CD4-positive, alpha-beta T cell treated with Interferon gamma for 1 hour (primary cell): ENCODE measurements around the gene AKR1C3.
"Not testable (repeated sequence)": the region's sequence is repeated elsewhere in the genome, so short reads cannot be mapped to it uniquely, and the experiment has no call there.

Experiments used
- DNase-seq: peaks from one replicate; pipeline ENCODE4 v3.0.0-alpha.2; 2020

AKR1C3 gene

DNA sequence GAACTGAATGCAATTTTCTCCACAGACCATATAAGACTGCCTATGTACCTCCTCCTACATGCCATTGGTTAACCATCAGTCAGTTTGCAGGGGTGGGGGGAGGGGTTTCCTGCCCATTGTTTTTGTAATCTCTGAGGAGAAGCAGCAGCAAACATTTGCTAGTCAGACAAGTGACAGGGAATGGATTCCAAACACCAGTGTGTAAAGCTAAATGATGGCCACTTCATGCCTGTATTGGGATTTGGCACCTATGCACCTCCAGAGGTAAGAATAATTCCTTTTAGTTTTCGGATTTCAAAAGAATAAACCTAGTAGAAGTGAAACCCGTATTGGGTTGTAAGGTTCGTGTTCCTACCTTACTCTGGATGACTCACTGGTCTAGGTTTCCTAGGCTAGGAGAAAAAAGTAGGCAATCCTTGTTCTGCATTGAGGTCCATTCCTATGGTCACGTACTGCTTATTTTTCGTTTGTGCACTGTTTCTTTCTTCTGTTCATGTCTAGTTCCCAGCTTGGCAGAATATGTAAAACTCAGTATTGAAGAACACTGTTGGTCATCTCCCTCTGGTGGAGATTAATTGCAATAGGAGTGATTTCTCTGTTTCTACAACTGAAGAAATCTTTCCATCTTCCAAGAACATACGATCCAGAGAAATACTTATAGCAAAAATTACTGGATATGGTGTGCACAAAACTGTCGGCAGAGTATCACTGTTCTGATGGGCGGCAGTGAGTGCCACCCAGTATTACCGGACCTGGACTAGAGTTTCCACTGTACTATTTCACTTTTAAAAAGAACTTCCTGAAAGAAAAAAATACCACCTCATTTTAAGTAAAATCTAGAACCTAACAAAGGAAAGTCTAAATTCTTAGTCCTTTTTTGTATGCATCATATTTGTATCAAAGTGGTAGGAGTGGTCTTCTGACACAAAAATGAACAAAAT lies at the start of gene AKR1C3:
Gene AKR1C3 (plus strand): TSS at position 150 of the 941 bp plus-strand sequence. CDS start 31 bp downstream, at position 181.
- DNase-seq = no peak

DNA sequence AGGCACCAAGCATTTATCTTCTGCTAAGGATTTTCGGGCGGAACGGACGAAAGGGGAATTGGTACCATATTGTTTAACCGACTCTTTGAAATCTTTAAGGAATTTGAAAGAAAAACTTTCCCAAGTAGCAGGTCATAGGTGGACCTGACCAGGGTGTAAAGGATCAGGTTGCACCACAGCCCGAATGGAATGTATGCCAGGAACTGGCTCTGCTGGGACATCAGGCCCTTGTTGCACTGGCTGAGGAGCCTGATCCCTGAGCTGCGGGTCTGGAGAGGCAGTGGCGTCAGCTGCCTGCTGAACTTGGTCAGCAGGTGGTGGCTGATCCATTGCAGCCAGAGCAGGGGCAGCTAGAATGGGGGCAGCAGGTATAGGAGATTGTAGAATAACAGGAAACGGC lies 49.1 kb upstream of the AKR1C3 start:
- no peak for DNase-seq

GRCh38 chr10:5046410-5046809 lies 47.8 kb upstream of the AKR1C3 start:
- DNase-seq = no peak

- not testable (repeated sequence) for DNase-seq
Measured at GRCh38 chr10:5047055-5047454, 47.2 kb upstream of the AKR1C3 start.

- DNase-seq = no peak
Measured at GRCh38 chr10:5047912-5048628, 46.1 kb upstream of the AKR1C3 start.

DNA sequence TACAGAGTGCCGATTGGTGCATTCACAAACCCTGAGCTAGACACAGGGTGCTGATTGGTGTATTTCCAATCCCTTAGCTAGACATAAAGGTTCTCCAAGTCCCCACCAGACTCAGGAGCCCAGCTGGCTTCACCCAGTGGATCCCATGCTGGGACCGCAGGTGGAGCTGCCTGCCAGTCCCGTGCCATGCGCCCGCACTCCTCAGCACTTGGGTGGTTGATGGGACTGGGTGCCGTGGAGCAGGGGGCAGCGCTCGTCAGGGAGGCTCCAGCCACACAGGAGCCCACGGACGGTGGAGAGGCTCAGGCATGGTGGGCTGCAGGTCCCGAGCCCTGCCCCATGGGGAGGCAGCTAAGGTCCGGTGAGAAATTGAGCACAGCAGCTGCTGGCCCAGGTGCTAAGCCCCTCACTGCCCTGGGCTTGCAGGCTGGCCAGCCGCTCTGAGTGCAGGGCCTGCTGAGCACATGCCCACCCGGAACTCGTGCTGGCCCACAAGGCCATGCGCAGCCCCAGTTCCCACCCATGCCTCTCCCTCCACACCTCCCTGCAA lies 41.2 kb upstream of the AKR1C3 start:
- DNase-seq = not testable (repeated sequence)

GRCh38 chr10:5054831-5055230 lies 39.4 kb upstream of the AKR1C3 start:
- DNase-seq = not testable (repeated sequence)

- not testable (repeated sequence) for DNase-seq
Measured at GRCh38 chr10:5059267-5059666, 34.9 kb upstream of the AKR1C3 start.

DNA sequence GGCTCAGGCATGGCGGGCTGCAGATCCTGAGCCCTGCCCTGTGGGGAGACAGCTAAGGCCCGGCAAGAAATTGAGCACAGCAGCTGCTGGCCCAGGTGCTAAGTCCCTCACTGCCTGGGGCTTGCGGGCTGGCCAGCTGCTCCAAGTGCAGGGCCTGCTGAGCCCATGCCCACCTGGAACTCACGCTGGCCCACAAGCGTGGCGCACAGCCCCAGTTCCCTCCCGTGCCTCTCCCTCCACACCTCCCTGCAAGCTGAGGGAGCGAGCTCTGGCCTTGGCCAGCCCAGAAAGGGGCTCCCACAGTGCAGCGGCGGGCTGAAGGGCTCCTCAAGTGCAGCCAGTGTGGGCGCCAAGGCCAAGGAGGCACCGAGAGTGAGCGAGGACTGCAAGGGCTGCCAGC lies 33.4 kb upstream of the AKR1C3 start:
- DNase-seq = not testable (repeated sequence)

- no peak for DNase-seq
Measured at GRCh38 chr10:5064656-5065055, 29.6 kb upstream of the AKR1C3 start.

- no peak for DNase-seq
Measured at GRCh38 chr10:5068274-5068984, 25.8 kb upstream of the AKR1C3 start.

- DNase-seq = no peak
Measured at GRCh38 chr10:5070648-5071410, 23.4 kb upstream of the AKR1C3 start.

DNA sequence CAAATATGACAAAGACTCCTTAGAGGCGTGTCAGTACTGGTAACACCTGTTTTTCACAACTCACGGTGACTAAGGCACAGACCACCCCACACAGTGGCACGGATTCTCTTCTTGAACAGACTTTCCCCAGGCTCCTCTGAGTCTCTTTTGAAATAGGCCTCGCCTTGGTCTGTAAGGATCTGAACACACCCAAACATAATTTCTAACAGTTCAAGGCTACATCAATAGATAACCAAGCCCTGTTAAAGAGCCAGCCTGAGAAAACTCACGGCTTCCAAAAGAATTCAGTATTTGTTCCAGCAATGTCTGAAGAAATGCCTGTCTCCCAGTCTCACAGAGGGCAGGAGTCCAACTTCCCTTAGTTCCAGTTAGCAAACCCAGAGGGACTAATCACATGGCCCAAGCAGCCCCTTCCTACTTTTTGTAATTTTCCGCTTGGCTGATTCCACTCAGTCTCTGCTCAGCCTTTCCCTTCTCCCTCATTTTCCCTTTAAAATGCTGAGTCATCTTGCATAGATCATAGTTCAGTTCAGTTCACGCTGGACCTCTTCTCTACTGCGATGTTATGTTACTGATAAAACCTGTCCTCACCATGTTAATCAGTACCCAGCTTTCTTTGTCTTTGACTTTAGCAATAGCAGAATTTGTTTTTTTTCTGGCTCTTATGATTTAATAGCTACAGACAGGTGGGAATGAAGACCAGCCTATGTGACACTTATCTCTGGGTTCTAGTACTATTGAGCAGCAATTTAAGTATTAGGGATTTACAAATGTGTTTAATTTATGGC lies 22.6 kb upstream of the AKR1C3 start:
- DNase-seq = no peak

DNA sequence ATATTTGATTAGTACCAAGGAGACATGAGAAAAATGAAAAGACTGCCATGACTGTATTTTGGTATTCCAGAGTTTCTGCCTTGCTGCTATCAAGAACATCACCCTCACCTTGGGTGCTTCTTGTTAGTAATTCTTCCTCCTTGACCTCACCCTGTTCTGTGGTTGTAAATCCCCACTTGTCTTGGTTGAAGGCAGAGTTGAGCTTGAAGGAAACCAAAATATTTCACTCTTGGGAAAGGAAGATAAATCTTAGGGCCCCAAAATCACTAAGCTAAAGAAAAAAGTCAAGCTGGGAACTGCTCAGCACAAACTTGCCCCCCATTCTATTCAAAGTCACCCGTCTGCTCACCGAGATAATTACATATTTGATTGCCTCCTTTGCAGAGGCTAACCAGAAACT lies 20.6 kb upstream of the AKR1C3 start:
- no peak for DNase-seq

GRCh38 chr10:5076615-5077014 lies 17.6 kb upstream of the AKR1C3 start:
- DNase-seq = no peak

GRCh38 chr10:5078547-5079180 lies 15.6 kb upstream of the AKR1C3 start:
- DNase-seq = no peak

DNA sequence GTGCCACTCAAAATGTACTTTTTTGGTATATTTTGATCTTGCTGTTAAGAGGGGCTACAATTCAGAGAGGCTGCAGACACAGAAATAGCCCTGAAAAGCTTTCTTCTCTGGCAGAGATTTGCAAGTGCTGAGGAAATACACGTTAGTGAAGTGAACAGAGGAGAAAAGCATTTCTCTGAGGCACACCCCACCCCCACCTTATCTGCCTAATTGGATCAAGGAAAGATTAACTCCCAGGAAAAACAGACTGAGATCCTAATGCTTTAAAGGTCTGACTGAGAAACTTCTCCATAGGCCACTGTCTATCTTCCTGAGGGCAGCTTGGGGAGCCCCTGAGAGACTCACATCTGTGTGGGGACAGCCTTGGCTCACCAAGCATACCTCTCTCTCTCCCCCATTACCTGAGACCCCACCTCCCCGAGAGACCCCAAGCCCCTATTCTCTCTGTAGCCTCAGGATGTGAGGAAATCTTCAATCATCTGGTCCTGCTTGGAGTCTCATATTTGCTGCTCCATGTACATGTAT lies 14.8 kb upstream of the AKR1C3 start:
- no peak for DNase-seq

GRCh38 chr10:5079836-5080235 lies 14.4 kb upstream of the AKR1C3 start:
- DNase-seq = no peak

GRCh38 chr10:5081091-5081490 lies 13.1 kb upstream of the AKR1C3 start:
- no peak for DNase-seq

DNA sequence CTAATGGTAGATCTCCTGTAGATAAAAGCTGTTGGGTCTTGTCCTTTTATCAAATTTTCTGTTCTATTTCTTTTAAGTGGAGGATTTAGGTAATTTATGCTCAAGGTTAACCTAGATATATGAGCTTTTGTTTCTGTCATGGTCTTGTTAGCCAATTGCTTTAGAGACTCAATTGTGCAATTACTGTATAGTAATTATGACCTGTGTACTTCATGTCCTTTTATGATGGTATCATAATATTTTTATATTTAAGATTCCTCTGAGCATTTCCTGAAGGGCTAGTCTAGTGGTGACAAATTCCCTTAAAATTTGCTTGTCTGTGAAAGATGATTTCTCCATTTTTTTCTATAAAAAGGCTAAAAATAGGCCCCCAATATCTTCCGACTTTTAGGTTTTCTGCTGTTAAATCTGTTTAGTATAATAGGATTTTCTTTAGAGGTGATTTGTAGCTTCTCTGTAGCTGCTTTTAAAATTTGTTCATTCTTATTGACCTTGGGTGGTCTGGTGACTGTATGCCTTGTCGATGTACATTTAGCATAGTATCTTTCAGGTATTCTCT lies 5.4 kb upstream of the AKR1C3 start:
- DNase-seq = no peak
